Measurements from ENCODE around the gene GCH1.
"Not testable (repeated sequence)": the region's sequence is repeated elsewhere in the genome, so short reads cannot be mapped to it uniquely, and the experiment has no call there.

GCH1 gene

GRCh38 chr14:54908190-54908589 lies 5.6 kb upstream of the GCH1 start:
- no peak for DNase-seq (ENCODE audit: insufficient read length, low spot score)
- no peak for FAIRE-seq
- no peak for TF ChIP-seq CTCF (IDR thresholded peaks at IDR 0.05; ENCODE audit: insufficient read depth, missing control alignments)

GRCh38 chr14:54906075-54906474 lies 3.4 kb upstream of the GCH1 start:
- DNase-seq (ENCODE audit: insufficient read length, low spot score) (no peak), FAIRE-seq (no peak)
- no peak for TF ChIP-seq CTCF (IDR thresholded peaks at IDR 0.05; ENCODE audit: insufficient read depth, missing control alignments)

GRCh38 chr14:54902143-54902520 lies 494 bp downstream of the GCH1 start:
- no peak for FAIRE-seq
- no peak for DNase-seq (ENCODE audit: insufficient read length, low spot score)
- TF ChIP-seq CTCF (IDR thresholded peaks at IDR 0.05; ENCODE audit: insufficient read depth, missing control alignments): no peak

GRCh38 chr14:54901380-54902142 lies 1.1 kb downstream of the GCH1 start:
- FAIRE-seq: no peak
- TF ChIP-seq CTCF (IDR thresholded peaks at IDR 0.05; ENCODE audit: insufficient read depth, missing control alignments): no peak
- DNase-seq (ENCODE audit: insufficient read length, low spot score): no peak

GRCh38 chr14:54899573-54899972 lies 3.1 kb downstream of the GCH1 start:
- TF ChIP-seq CTCF (IDR thresholded peaks at IDR 0.05; ENCODE audit: insufficient read depth, missing control alignments): no peak
- no peak for DNase-seq (ENCODE audit: insufficient read length, low spot score)
- FAIRE-seq: no peak

- not testable (repeated sequence) for FAIRE-seq; DNase-seq (ENCODE audit: insufficient read length, low spot score)
Observed at GRCh38 chr14:54897809-54898555, 4.6 kb downstream of the GCH1 start.

- DNase-seq (ENCODE audit: insufficient read length, low spot score) (no peak), FAIRE-seq (no peak)
- no peak for TF ChIP-seq CTCF (IDR thresholded peaks at IDR 0.05; ENCODE audit: insufficient read depth, missing control alignments)
Observed at GRCh38 chr14:54895683-54896082, 6.9 kb downstream of the GCH1 start.

Data from D721Med (cell line).